Fibroblast of peridontal ligament (primary cell): ENCODE results near the gene EPS8.
A peak's percentile ranks its signal among the peaks of the same experiment; 100 is the strongest.

Experiments used
- DNase-seq: peaks from one replicate; pipeline ENCODE4 v3.0.0-alpha.2; 2010; ENCODE audit errors: extremely low read depth

EPS8 gene

DNA sequence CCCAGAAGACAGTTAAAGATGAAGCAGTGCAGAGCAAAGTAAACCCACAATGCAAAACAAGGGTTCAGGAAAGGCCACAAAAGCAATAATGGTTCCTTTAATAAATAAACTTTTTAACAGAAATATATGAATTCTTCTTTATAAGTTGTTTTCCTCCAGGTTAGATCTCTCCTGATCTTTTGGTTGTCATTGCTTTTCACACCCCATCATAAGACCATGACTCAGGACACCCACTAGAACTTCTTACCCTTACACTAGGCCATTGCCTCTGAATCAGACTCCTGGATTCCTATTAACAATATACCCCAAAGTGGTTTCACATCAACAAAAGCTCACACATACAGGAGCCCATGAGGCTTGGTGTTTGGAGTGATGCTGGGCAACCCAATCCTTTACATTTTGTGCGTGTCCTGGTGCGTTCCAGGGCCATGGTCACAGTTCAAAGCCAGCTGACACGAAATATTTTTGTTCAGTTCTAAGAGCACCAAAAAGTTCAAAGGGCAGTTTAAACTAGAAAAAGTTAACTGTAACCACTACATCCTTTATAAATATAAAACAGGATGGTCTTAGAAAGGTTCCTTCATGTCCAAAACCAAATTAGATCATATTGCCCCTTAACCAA is 187.0 kb downstream of the EPS8 start:
- DNase-seq: no peak

DNA sequence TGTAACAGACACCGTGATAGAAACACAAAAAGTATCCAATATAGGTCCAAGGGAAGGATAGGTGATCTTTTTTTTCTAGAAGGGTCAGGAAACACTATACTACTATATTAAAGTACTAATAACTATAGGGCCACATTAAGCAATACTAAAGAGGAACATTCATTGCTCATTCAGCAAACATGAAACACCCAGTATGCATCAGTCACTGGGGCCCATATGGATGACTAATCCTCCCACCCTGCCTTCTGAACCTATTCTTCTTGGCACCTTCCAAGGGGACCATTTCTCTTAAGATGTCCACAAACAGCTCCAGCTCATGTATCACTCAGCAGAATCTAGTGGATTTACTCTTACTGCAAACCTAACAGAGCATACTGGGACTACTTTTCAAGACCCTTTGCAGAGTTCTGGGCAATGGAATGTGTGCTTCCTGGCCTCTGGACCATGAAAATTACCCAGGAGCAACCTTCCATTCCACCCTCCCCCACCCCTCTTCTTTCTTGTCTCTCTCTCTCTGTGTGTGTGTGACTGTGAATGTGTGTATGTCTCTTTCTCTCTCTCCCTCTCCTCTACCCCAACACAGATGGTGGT is 187.9 kb downstream of the EPS8 start:
- DNase-seq: peak; percentile 66

DNA sequence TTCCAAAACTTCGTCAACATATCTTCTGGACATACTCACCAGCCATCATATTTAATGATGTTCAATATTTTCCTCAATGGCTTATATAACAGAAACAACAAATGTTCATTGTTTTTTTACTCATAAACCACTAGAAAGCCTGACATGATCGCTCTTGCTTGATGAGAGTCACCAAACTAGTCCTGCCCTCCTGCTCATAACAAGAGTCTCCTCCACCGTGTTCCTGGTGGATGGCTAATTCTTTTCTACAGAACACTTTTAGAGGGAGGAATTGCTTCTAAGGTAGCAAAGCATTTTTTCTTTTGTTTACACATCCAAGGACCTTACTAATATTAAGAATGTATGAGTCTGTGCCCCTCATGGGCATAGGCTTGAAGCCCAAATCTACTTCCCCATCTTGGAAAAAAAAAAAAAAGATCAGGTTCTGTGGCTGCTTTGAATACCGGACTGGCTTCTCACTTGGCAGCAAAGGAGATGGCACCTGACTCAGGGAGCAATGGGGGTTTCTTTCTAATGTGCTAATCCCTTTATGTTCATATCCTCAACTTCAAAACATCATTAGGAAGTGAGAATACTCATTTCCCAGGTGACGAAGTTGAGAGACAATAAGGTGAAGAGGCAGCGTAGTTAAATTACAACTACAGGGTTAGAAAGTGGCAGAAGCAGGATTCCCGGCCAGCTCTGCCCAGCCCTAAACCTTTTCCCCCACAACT is 188.8 kb downstream of the EPS8 start:
- DNase-seq: no peak

DNA sequence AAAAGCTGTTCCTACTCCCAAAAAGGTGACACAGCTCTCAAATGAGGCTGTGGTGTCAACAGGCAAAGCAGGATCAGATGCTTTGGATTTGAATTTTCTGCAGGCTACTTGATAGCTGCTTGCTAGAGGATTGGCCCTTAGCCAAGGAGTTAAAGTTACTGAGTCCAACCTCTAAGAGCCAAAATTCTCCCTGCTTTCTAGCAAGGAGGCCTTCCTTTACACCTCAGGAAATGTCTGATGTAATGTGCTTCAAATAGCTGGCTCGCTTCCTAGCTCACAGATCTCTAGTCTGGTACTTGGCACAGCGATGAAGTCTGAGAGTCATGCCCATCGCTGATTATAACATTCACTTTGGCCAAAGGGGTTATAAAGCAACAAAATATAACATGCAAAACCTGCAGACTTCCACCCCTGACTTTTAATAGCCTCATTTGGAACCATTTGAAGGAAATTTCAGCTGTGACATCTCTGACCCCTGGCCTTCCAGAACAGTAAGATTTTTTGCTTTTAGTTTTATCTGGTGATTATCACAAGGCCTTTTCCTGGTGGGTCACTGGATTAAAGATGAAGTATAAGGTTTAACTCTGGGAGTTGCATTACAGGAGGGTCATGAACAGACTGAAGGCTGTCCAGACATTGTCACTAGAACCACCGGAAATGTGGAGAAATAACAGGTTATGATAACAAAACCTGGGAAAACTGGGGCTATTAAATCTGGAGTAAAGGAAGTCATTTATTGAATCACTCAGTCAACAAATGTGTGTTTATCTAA is 189.7 kb downstream of the EPS8 start:
- peak; percentile 94 for DNase-seq

DNA sequence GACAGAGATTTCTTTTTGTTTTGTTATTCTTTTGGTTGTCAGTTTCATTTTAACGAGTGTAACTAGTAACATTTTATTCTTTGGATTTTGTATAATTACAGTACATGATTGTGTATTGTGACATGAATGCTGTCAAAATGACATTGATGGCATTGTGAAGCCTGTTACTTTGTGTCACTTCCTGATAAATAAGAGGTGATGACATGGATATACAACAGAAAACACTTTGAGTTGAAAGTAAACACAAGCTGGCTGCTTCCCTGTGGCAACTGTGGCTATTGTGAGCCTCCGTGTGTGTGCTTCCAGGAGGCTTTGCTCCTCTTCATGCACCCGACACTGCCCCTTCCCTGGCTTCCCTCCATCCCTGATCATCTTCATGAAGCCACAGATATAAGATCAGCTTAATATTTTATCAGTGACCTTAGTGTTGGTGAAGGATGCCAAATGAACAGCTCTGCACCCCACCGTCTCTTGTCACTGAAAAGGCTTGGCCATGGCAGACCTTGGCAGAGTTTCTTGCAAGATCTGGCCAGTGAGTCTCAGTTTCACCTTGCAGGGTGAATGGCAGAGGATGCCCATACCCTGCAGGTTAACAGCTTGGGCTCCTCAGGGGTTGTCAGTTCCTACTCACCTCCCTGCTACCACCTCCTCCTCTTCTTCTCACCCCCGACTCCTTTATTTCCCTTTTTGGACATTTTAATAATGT is 191.9 kb downstream of the EPS8 start:
- no peak for DNase-seq

DNA sequence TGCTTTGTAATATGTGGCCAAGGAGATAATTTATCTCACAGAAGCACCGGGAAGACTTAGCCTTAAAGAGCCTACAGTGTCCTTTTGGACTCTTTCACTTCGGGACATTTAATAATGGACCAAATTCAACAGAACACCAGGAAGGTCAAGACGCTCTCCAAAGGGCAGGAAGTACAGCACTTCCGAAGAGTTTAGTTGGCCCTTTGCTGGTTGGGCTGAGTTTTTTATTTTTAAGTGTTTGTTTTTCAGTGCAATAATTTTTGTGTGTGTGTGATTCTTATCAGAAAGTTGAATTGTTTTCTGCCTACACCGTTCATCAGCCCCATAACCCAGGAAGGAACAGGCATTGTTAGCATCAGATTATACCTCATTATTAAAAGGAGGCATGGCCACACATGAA is 193.0 kb downstream of the EPS8 start:
- DNase-seq: no peak

DNA sequence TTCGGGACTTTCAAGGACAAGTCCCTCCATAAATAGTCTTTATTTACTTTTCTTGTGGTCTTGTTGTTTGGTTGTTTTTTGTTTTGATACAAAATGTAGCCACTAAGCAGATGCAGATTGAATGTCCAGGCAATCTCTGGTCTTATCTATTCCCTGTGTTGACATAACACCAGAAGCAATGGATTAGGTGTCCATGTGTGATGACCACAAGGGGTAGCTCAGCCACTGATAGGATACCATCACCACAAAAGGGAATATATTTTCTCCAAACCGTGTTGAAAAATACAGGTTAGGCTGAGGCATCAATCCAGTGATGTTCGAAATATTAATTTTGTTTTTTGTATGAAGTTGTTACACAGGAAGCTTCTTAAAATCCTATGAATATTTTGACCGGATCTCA is 196.3 kb downstream of the EPS8 start:
- DNase-seq: peak; percentile 36

DNA sequence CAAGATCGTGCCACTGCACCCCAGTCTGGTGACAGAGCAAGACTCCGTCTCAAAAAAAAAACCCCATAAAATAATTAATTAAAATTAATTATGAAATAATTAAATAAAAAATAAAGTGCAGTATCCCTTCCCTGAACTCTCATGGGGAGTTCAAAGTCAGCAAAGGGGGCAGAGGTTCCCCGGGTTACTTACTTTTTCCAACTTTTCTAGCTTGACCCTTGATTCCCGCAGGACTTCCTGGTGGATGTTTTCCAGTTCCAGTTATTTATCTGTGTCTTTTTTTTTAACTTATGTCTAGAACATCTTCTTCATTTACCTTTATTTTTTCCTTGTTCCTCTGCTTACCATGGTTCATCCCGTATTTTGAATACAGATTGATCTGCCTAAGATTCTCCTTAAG is 197.4 kb downstream of the EPS8 start:
- no peak for DNase-seq

DNA sequence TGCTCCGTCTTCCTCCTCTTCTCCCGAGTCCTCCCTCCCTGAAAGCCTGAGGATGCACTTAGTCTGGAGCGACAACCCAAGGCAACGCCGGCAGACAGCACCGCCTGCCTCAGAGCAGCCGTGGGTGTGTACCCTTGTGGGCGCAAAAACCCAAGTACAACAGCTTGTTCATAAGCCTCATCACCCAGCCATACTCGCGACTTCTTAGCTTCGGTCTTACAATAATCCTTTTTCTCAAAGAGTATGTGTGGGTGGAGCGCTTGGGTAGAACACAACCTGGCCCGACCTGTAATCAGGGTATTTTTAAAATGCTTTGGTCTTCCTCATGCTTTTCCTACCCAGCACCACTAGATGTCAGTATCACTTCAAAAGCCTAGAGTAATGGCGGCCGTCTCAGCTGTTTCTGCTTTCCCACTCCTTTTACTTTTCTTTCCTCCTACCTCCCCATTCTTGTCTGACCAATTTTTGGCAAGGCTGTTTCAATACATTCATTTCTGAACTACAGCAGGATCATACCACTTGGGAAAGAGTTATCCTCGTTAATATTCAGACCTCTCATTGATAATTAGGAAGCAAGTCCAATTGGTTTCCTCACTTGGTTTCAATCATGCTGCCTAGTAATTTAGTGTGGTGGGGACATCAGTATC is 198.9 kb downstream of the EPS8 start:
- DNase-seq: peak; percentile 83

DNA sequence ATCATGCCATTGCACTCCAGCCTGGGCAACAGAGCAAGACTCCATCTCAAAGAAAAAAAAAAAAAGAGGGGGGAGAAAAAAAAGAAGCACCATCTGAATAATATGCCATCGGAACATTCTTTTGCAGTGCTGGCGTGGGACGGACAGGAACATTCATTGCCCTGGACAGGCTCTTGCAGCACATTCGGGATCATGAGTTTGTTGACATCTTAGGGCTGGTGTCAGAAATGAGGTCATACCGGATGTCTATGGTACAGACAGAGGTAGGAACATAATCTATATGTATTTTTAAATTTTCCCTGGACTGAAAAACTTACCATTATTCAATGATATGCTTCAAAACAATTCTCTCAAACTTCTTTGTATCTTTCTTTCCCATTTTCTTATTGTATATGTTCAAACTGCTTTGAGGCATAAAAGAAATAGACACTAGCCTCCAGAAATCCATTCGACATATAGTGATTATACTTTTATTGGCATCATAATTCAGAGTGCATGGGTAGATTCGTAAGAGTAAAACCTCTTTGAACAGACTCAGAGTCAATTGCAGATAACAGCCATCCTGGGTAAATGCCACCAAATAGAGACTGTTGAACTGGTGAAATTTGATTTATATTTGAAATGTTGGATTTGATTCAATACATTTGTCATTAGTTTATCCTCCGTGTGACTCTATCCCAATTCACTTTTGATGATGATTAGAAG is 199.7 kb downstream of the EPS8 start:
- DNase-seq: no peak

DNA sequence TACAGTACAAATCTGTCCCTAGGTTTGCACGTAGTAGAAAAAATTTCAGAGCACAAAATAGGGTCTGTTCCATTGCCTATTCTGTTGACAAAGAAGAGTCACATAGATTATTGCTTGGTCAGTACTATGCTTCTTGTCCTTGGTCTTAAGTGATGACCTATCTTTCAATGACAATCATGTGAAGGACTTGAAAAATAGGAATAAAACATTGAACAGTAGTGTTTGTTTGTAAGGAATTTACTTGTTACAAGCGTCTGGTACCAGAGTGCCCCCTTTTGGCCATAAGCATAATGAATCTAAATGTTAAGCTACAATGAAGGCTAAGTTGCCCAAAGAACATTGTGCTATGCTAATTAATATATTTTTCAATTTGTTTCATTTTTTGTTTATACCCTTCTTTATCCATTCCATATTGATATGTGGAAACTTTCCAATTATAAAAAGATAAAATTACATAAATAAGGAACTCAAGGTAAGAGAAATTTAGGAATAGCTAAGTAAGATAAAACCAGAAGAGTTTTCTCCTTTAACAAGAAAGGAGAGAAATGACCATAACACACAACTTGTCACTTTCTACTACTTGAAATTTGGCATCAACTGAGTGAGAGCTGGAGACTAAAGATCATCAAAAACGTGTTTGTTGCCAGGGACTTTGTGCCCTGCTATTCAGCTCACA is 204.7 kb downstream of the EPS8 start:
- DNase-seq: peak; percentile 88

DNA sequence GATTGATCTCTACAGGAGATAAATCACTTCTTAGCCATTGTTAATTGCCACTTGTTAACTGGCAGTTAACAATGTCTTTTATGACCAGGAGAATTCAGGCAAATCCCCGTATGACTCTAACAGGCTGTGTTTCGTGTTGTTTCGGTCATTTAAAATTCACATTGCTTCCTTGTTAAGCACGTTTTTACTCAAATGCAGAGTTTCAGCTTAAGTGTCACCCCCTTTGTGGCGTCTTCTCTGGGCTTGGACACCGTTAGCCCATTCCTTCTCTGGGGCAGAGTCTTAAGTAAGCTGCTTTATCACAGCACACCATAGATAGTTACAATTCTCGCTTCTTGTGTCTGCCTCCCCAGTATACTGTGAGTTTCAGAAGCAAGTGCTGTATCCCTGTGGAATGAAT is 205.4 kb downstream of the EPS8 start:
- DNase-seq: no peak

DNA sequence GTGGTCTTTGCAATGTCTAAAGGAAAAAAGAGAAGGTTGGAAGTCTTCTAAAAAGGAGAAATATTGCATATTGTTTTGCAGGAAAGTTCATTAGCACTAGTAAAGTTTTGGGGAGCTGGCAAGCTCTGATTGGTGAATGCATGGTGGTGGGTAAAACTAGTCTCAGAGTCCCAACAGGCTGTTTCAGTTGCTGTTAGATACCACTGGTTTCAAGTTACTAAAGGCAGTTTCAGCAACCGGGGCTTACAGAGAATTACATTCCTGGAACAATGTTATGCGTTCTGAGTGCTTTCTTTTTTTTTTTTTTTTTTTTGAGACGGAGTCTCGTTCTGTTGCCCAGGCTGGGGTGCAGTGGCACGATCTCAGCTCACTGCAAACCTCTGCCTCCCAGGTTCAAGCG is 208.2 kb downstream of the EPS8 start:
- peak; percentile 76 for DNase-seq

DNA sequence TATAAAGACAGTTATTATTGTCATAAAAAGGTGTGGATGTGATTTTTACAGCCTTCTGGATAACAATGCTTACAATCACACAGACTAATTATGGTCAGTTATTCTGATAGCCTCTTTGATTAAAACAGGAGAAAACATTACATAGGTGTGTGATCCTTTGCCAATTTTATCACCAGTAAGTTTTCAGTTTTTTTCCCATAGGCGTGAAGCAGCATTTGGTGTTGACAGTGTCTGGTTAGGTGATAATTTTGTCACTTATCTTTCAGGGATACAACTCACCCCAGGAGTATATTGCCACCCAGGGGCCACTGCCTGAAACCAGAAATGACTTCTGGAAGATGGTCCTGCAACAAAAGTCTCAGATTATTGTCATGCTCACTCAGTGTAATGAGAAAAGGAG is 208.8 kb downstream of the EPS8 start:
- DNase-seq: no peak

DNA sequence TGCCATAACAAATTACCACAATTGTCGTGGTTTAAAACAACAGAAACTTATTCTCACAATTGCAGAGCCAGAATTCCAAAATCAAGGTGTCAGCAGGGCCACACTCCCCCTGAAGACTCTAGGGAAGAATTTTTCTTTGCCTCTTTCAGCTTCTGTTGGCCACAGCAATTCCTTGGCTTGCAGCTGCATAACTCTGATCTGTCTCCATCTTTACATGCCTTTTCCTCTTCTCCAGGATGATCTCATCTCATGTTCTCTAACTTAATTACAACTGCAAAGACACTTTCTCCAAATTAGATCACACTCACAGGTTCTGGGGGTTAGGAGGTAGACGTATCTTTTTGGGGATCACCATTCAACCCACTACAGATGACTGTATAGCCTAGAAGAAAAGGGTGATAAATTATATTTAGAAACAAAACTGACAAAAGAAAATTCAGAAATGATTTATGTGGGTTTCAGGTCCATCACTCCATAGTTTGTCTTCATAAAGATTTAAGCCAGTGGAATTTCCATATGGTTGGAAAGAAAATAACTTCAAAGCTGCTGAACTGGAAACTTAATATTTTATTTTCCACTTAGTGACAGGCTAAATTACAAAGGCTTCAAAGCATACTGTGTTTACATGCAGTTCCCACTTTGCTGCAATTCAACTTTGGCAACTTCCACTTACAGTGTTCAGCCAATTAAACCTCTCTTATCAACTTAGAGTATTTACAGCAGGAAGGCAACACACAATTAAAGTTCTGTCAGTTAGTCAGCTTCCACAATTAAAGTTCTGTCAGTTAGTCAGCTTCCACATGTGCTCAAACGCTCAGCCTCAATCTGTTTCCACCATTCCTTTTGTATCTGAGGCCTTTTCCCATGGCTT is 213.3 kb downstream of the EPS8 start:
- no peak for DNase-seq

DNA sequence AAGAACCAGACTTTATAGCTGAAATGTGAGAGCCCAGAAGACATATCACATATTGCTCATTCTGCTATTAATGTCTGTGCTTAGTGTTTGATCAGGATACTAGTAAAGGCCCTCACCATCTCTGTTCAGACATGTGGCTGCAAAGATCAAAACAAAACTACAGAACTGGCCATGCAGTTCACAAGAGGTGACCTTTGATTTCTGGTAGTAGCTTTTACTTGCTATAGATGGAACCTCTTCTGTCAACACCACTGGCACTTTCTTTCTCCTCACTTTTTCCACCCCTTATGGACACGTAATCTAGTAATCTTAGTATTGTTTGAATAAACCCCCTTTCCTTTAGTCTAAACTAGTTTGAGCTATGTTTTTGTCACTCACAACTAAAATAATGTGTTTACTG is 214.8 kb downstream of the EPS8 start:
- DNase-seq: no peak
